ENCODE data around the gene ARFGAP3.

DNA sequence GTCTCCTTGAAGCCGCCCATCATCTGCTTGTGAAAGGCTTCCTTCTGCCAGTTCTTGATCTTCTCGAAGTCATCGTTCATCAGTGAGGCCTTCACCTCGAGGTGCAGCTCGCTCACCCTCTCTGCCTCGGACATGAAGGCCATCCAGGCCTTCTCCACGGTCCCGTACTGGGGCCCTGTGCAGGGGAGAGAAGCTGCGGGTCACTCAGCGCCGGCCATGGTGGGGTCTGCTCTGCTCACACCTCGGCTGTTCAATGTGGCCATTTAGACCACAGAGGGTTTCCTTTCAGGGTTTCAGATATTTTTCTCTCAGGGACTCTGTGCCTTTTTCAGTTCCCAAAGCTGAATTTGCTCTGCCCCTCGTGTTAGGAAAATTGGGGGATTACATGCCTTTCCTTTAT, 33.9 kb upstream of the ARFGAP3 start:
- TF ChIP-seq, protein P1, sequence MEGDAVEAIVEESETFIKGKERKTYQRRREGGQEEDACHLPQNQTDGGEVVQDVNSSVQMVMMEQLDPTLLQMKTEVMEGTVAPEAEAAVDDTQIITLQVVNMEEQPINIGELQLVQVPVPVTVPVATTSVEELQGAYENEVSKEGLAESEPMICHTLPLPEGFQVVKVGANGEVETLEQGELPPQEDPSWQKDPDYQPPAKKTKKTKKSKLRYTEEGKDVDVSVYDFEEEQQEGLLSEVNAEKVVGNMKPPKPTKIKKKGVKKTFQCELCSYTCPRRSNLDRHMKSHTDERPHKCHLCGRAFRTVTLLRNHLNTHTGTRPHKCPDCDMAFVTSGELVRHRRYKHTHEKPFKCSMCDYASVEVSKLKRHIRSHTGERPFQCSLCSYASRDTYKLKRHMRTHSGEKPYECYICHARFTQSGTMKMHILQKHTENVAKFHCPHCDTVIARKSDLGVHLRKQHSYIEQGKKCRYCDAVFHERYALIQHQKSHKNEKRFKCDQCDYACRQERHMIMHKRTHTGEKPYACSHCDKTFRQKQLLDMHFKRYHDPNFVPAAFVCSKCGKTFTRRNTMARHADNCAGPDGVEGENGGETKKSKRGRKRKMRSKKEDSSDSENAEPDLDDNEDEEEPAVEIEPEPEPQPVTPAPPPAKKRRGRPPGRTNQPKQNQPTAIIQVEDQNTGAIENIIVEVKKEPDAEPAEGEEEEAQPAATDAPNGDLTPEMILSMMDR (IDR thresholded peaks at IDR 0.05 in 8 of 11, conservative IDR thresholded peaks at IDR 0.05 in 3 of 11): no peak
- peak in 1 of 3 donors; percentile 14 for TF ChIP-seq POLR2AphosphoS5 (IDR thresholded peaks at IDR 0.05)
